Measurements from ENCODE around the gene MDC1. TPM values are rescaled to one million over a fixed set of nuclear protein-coding genes. Genes with fewer than 3 reads are reported as not detected.

Gene MDC1
- total and polyA plus RNA-seq, 2 of the 13 experiments (the other 11 are each of a cell fraction or from before 2014, with no cell fraction given): 8.4 to 14.0 TPM

DNA sequence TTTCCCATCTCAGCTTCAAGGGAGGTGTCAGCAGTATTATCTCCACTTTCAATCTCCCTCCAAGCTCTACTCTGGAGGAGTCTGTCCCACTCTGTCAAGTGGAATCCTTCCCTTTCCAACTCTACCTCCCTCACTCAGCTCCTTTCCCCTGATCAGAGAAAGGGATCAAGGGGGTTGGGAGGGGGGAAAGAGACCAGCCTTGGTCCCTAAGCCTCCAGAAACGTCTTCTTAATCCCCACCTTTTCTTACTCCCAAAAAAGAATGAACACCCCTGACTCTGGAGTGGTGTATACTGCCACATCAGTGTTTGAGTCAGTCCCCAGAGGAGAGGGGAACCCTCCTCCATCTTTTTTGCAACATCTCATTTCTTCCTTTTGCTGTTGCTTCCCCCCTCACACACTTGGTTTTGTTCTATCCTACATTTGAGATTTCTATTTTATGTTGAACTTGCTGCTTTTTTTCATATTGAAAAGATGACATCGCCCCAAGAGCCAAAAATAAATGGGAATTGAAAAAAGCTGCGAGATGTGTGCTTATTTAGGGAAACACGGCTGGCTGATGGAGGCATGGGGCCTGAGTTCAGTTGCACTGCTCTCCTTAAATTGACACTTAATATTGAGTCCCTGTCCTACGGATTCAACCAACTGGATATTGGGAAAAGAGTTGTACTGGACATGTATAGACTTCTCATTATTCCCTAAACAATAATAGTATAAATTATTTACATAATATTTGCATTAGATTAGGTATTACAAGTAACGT lies 8.0 kb upstream of the MDC1 start (continued):
- TF ChIP-seq, protein P1, sequence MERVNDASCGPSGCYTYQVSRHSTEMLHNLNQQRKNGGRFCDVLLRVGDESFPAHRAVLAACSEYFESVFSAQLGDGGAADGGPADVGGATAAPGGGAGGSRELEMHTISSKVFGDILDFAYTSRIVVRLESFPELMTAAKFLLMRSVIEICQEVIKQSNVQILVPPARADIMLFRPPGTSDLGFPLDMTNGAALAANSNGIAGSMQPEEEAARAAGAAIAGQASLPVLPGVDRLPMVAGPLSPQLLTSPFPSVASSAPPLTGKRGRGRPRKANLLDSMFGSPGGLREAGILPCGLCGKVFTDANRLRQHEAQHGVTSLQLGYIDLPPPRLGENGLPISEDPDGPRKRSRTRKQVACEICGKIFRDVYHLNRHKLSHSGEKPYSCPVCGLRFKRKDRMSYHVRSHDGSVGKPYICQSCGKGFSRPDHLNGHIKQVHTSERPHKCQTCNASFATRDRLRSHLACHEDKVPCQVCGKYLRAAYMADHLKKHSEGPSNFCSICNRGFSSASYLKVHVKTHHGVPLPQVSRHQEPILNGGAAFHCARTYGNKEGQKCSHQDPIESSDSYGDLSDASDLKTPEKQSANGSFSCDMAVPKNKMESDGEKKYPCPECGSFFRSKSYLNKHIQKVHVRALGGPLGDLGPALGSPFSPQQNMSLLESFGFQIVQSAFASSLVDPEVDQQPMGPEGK (CRISPR knock-in tag; IDR thresholded peaks at IDR 0.05): no peak
- TF ChIP-seq HCFC1 (IDR thresholded peaks at IDR 0.05; ENCODE audit: low read depth, low read length) (no peak), SP2 (CRISPR knock-in tag; IDR thresholded peaks at IDR 0.05) (no peak), ZNF569 (CRISPR knock-in tag; IDR thresholded peaks at IDR 0.05; ENCODE audit: borderline replicate concordance) (no peak), YEATS2 (CRISPR knock-in tag; IDR thresholded peaks at IDR 0.05; ENCODE audit: borderline replicate concordance) (no peak), SNRNP70 (IDR thresholded peaks at IDR 0.05; ENCODE audit: low read depth, low read length) (no peak), KAT8 (CRISPR knock-in tag; IDR thresholded peaks at IDR 0.05) (no peak), ZNF180 (CRISPR knock-in tag; IDR thresholded peaks at IDR 0.05; ENCODE audit: borderline replicate concordance, low read depth) (no peak), DPF2 (CRISPR knock-in tag; IDR thresholded peaks at IDR 0.05; ENCODE audit: borderline replicate concordance, low read depth) (no peak), CREB1 (IDR thresholded peaks at IDR 0.05) (no peak), CREB1 (CRISPR knock-in tag; IDR thresholded peaks at IDR 0.05) (0 out of 2 replicates have a peak, but pooled peaks have one; percentile 46), ZNF274 (CRISPR knock-in tag; IDR thresholded peaks at IDR 0.05) (no peak), REL (CRISPR knock-in tag; conservative IDR thresholded peaks at IDR 0.05) (0 out of 2 replicates have a peak, but pooled peaks have one; percentile 54), RFX3 (CRISPR knock-in tag; IDR thresholded peaks at IDR 0.05) (no peak), ZFP36 (IDR thresholded peaks at IDR 0.05; ENCODE audit: borderline replicate concordance, low read depth, low read length, partially characterized antibody) (no peak), RBFOX2 (IDR thresholded peaks at IDR 0.05; ENCODE audit: low read depth, low read length) (peak; percentile 15), MIXL1 (CRISPR knock-in tag; IDR thresholded peaks at IDR 0.05) (no peak), FLYWCH1 (CRISPR knock-in tag; IDR thresholded peaks at IDR 0.05) (no peak), ZNF629 (CRISPR knock-in tag; conservative IDR thresholded peaks at IDR 0.05) (no peak), POLR2AphosphoS2 (IDR thresholded peaks at IDR 0.05; ENCODE audit: low read depth, low read length) (peak; percentile 78; the same call in 1 of the 2 replicates), CHD2 (IDR thresholded peaks at IDR 0.05; ENCODE audit: low read depth, low read length) (no peak), ZSCAN20 (CRISPR knock-in tag; IDR thresholded peaks at IDR 0.05; ENCODE audit: borderline replicate concordance) (no peak), POLR2G (IDR thresholded peaks at IDR 0.05; ENCODE audit: low read depth, low read length) (no peak; the same call in none of the 2 replicates), ZNF878 (CRISPR knock-in tag; IDR thresholded peaks at IDR 0.05) (0 out of 2 replicates have a peak, but pooled peaks have one; percentile 3)
- TF ChIP-seq, protein P2, sequence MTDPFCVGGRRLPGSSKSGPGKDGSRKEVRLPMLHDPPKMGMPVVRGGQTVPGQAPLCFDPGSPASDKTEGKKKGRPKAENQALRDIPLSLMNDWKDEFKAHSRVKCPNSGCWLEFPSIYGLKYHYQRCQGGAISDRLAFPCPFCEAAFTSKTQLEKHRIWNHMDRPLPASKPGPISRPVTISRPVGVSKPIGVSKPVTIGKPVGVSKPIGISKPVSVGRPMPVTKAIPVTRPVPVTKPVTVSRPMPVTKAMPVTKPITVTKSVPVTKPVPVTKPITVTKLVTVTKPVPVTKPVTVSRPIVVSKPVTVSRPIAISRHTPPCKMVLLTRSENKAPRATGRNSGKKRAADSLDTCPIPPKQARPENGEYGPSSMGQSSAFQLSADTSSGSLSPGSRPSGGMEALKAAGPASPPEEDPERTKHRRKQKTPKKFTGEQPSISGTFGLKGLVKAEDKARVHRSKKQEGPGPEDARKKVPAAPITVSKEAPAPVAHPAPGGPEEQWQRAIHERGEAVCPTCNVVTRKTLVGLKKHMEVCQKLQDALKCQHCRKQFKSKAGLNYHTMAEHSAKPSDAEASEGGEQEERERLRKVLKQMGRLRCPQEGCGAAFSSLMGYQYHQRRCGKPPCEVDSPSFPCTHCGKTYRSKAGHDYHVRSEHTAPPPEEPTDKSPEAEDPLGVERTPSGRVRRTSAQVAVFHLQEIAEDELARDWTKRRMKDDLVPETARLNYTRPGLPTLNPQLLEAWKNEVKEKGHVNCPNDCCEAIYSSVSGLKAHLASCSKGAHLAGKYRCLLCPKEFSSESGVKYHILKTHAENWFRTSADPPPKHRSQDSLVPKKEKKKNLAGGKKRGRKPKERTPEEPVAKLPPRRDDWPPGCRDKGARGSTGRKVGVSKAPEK (CRISPR knock-in tag; IDR thresholded peaks at IDR 0.05; ENCODE audit: borderline replicate concordance): no peak
- TF ChIP-seq, protein P3, sequence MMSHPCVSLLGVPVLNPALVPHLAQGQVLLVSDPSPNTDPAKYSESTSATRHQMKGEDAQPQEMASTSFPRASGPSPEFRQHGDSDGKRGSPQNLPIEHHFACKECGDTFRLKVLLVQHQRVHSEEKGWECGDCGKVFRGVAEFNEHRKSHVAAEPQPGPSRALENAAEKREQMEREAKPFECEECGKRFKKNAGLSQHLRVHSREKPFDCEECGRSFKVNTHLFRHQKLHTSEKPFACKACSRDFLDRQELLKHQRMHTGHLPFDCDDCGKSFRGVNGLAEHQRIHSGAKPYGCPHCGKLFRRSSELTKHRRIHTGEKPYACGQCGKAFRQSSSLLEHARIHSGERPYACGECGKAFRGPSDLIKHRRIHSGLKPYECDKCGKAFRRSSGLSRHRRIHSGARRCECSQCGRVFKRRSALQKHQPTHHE (CRISPR knock-in tag; IDR thresholded peaks at IDR 0.05; ENCODE audit: borderline replicate concordance): no peak

All from HepG2 (cell line).